Sigmoid colon (tissue), 7 donors: Measurements from ENCODE around the gene ZBED3. TPM values are rescaled to one million over a fixed set of nuclear protein-coding genes. Genes with fewer than 3 reads are reported as not detected.

Source experiments
- DNase-seq: peaks from one replicate; pipeline ENCODE4 v3.0.0-alpha.2; 2019
- H3K27ac ChIP-seq, 4 donors: fragments of 200-600 bp; sonication (generic); one replicate each; pipeline ENCODE4 v1.5.1; 2016 to 2019; ENCODE audit warnings: mild to moderate bottlenecking in 1 of 4
- H3K27me3 ChIP-seq, 3 donors: fragments of 200-600 bp; sonication (generic); one replicate each; pipeline ENCODE4 v1.5.1; 2019; ENCODE audit warnings: mild to moderate bottlenecking in 1 of 3
- H3K36me3 ChIP-seq, 4 donors: fragments of 200-600 bp; sonication (generic); one replicate each; pipeline ENCODE4 v1.5.1; 2016 to 2019
- H3K4me1 ChIP-seq, 4 donors: fragments of 200-600 bp; sonication (generic); one replicate each; pipeline ENCODE4 v1.5.1; 2017 to 2019
- H3K4me3 ChIP-seq, 4 donors: fragments of 200-600 bp; sonication (generic); one replicate each; pipeline ENCODE4 v1.5.1; 2017 to 2019; ENCODE audit warnings: mild to moderate bottlenecking in 2 of 4, moderate library complexity in 1 of 4
- H3K9me3 ChIP-seq, 4 donors: fragments of 200-600 bp in 3 of 4; sonication (generic) in 3 of 4; one replicate each; pipeline versions ENCODE4 v1.5.1 to v1.6.1; 2013 to 2019
- EP300 ChIP-seq, 4 donors: sonication (generic); formaldehyde crosslinking; IDR thresholded peaks; one replicate each; pipeline ENCODE4 v1.6.1; 2017; ENCODE audit warnings: antibody characterized with exemption in 4 of 4
- POLR2A ChIP-seq, 2 donors: fragments of 450-650 bp; IDR thresholded peaks; one replicate each; pipeline ENCODE4 v1.6.1; 2016; ENCODE audit warnings: antibody characterized with exemption in 2 of 2, mild to moderate bottlenecking in 2 of 2, moderate library complexity in 2 of 2
- POLR2AphosphoS5 ChIP-seq, 4 donors: sonication (generic); formaldehyde crosslinking; IDR thresholded peaks; one replicate each; pipeline ENCODE4 v1.6.1; 2017; ENCODE audit warnings: antibody characterized with exemption in 4 of 4
- WGBS, 2 donors: extraction: QIAGEN DNeasy Blood & Tissue Kit; methylation state at CpG; one replicate each; pipeline ENCODE4 v1.1.7; 2013; 5-methylcytosine and 5-hydroxymethylcytosine counted together
- intact Hi-C: fragments of 100-400 bp; cut with DNase I; formaldehyde crosslinking; loops from one replicate; pipeline ENCODE4 v1.15.1; 2023
- polyA plus RNA-seq, 3 donors: library from polyadenylated mRNA; stranded (reverse); fragments of 200-250 nt; gene quantifications; one replicate each; pipeline ENCODE4 v1.2.3, GENCODE V29; 2013
- small RNA-seq, 3 donors: library from RNA; depleted of rRNA; stranded (forward); fragments of <200 nt; gene quantifications; one replicate each; pipeline ENCODE3, GENCODE V24; 2016
- total RNA-seq, 4 donors: library from RNA; depleted of rRNA; stranded (reverse); fragments of >200 nt; gene quantifications; one replicate each; pipeline ENCODE4 v1.1.0, GENCODE V29; 2016
- TF ChIP-seq, protein P1 (sequence below), 4 experiments: fragments of 450-650 bp in 3 of 4; fragments of 200-600 bp in 1 of 4; IDR thresholded peaks; one replicate each; pipeline ENCODE4 v1.5.1; 2016 to 2019; ENCODE audit warnings: antibody characterized with exemption in 4 of 4, mild to moderate bottlenecking in 3 of 4, moderate library complexity in 2 of 4
- donor health status: healthy with polysubstance abuse.
- donor health status: Bipolar disorder and iron deficiency.
- donor health status: healthy.

The ZBED3 gene
- total and polyA plus RNA-seq, 7 donors: 1.8 to 14.6 (median 7.7) TPM

DNA sequence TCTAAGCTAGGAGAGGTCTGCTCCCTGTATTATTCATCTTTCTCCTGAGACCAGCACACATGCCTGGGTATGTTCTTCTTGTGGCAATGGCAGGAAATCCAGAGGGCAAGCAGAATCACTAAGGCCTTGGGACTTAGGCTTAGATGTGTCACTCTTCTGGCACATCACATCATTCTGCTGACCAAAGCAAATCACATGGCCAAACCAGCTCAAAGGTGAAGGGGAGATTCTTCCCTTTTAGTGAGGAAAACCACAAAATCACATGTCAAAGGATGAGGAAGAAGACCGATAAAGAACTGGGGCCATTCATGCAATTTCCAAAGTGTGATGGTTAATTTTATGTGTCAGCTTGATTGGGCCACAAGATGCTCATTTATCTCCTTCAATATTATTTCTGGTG is 62.6 kb downstream of the ZBED3 start:
- Histone ChIP-seq H3K36me3 (no peaks in the 10 kb centered on the region), H3K4me3 (no peak overlapping the region), H3K9me3 (no peaks in the 10 kb centered on the region), H3K27me3 (no peaks in the 10 kb centered on the region), H3K4me1 (peaks cover 0 to 2% (median under 1%) of the 10 kb centered on the region in 4 donors), H3K27ac (no peak overlapping the region)
- no peak for TF ChIP-seq POLR2A (IDR thresholded peaks at IDR 0.05)
- TF ChIP-seq EP300 (IDR thresholded peaks at IDR 0.05): no peak
- TF ChIP-seq, protein P1, sequence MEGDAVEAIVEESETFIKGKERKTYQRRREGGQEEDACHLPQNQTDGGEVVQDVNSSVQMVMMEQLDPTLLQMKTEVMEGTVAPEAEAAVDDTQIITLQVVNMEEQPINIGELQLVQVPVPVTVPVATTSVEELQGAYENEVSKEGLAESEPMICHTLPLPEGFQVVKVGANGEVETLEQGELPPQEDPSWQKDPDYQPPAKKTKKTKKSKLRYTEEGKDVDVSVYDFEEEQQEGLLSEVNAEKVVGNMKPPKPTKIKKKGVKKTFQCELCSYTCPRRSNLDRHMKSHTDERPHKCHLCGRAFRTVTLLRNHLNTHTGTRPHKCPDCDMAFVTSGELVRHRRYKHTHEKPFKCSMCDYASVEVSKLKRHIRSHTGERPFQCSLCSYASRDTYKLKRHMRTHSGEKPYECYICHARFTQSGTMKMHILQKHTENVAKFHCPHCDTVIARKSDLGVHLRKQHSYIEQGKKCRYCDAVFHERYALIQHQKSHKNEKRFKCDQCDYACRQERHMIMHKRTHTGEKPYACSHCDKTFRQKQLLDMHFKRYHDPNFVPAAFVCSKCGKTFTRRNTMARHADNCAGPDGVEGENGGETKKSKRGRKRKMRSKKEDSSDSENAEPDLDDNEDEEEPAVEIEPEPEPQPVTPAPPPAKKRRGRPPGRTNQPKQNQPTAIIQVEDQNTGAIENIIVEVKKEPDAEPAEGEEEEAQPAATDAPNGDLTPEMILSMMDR (IDR thresholded peaks at IDR 0.05): no peak
- no peak for TF ChIP-seq POLR2AphosphoS5 (IDR thresholded peaks at IDR 0.05)
- 60 to 88% methylated on average over 1 of the region's 1 CpG for WGBS, 2 donors
- intact Hi-C loops: no loop called here
- no peak for DNase-seq

DNA sequence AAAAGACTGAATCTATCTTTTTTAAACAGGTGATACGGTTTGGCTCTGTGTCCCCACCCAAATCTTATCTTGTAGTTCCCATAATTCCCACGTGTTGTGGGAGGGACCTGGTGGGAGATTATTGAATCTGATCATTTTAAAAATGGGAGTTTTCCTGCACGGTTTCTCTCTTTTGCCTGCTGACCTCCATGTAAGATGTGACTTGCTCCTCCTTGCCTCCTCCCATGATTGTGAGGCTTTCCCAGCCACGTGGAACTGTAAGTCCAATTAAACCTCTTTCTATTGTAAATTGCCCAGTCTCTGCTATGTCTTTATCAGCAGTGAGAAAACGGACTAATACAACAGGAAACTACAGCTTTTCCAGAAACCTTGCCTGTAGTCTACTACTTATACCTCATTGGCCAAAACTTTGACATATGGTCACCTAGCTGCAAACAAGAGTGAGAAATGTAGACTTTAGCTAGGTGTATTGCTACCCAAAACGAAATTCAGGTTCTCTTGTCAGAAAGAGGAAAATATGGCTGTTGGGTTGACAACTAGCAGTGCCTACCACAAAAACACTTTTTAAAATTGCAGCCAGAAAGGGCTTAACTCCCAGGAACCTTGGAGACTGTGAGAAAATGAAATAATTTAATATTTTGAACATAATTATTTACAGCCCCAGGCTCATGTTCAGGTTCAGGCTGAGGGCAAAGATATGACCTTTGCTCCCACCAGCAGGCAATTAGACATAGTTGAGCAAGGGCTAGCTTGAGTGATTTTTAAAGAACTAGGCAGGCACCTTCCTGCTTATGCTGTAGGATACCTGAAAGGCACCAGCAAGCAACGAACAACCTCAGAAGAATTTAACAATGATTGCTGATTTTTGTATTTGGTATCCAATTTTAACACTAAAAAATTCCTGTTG is 64.3 kb downstream of the ZBED3 start:
- DNase-seq: no peak
- H3K27ac ChIP-seq: no peak overlapping the region
- H3K27me3 ChIP-seq: no peaks in the 10 kb centered on the region
- H3K4me1 ChIP-seq: no peaks in the 10 kb centered on the region
- no peaks in the 10 kb centered on the region for H3K9me3 ChIP-seq
- TF ChIP-seq POLR2AphosphoS5 (IDR thresholded peaks at IDR 0.05) (no peak), EP300 (IDR thresholded peaks at IDR 0.05) (no peak), POLR2A (IDR thresholded peaks at IDR 0.05) (no peak)
- TF ChIP-seq, protein P1 (IDR thresholded peaks at IDR 0.05): no peak
- WGBS, 2 donors: 49 to 62% methylated on average over 7 of the region's 7 CpGs
- intact Hi-C loops: no loop called here
- no peak overlapping the region for H3K4me3 ChIP-seq
- H3K36me3 ChIP-seq: no peaks in the 10 kb centered on the region

Small RNA genes within 50 kb of the gene (small RNA-seq; reads per million reads assigned to genes)
- 101 to 436 (median 281) reads per million in 3 donors for gene SNORA47

Other genes with a start within 250 kb of the ZBED3 start
- gene S100Z, start 237.3 kb downstream of the ZBED3 start, total RNA-seq: not detected
- gene S100Z, start 237.3 kb downstream of the ZBED3 start, polyA plus RNA-seq: under 1 TPM; 0.25 to 0.69 (median 0.60) TPM
- 1 to 10 TPM in 1 of 4 donors, under 1 TPM in 1, not detected in 2; 0.54 to 3.2 TPM for gene CRHBP, start 134.2 kb downstream of the ZBED3 start, total RNA-seq
- 1 to 10 TPM in 1 of 3 donors, under 1 TPM in 2; 0.31 to 1.8 (median 0.92) TPM for gene CRHBP, start 134.2 kb downstream of the ZBED3 start, polyA plus RNA-seq
- 10 to 100 TPM; 16.3 to 21.8 (median 17.7) TPM for gene AGGF1, start 56.9 kb downstream of the ZBED3 start, total RNA-seq
- gene AGGF1, start 56.9 kb downstream of the ZBED3 start, polyA plus RNA-seq: 10 to 100 TPM in 2 of 3 donors, 1 to 10 TPM in 1; 8.4 to 11.8 (median 10.8) TPM
- gene PDE8B, start 123.4 kb upstream of the ZBED3 start, total RNA-seq: 10 to 100 TPM in 1 of 4 donors, 1 to 10 TPM in 3; 2.9 to 11.3 (median 6.1) TPM
- gene PDE8B, start 123.4 kb upstream of the ZBED3 start, polyA plus RNA-seq: under 1 TPM; 0.23 to 0.60 (median 0.52) TPM